Ishikawa (cell line): ENCODE results near the gene ZNF334.

Source experiments
- CEBPB ChIP-seq: IDR thresholded peaks from 2 replicates; pipeline ENCODE4 v1.6.1; 2012
- CREB1 ChIP-seq: IDR thresholded peaks from 2 replicates; pipeline ENCODE4 v1.6.1; 2012; ENCODE audit warnings: low read depth
- EGR1 ChIP-seq: IDR thresholded peaks from 2 replicates; pipeline ENCODE4 v1.6.1; 2012
- EP300 ChIP-seq: IDR thresholded peaks from 2 replicates; pipeline ENCODE4 v1.6.1; 2012; ENCODE audit warnings: borderline replicate concordance
- FOXM1 ChIP-seq: IDR thresholded peaks from 2 replicates; pipeline ENCODE4 v1.6.1; 2012; ENCODE audit warnings: low read depth, borderline replicate concordance
- NFIC ChIP-seq: IDR thresholded peaks from 2 replicates; pipeline ENCODE4 v1.6.1; 2012
- RAD21 ChIP-seq: IDR thresholded peaks from 2 replicates; pipeline ENCODE4 v1.6.1; 2012; ENCODE audit warnings: low read depth
- TAF1 ChIP-seq: IDR thresholded peaks from 2 replicates; pipeline ENCODE4 v1.6.1; 2012; ENCODE audit warnings: low read depth, mild to moderate bottlenecking
- TCF12 ChIP-seq: IDR thresholded peaks from 2 replicates; pipeline ENCODE4 v1.6.1; 2012; ENCODE audit warnings: low read depth
- TEAD4 ChIP-seq: IDR thresholded peaks from 2 replicates; pipeline ENCODE4 v1.6.1; 2012
- YY1 ChIP-seq: IDR thresholded peaks from 2 replicates; pipeline ENCODE4 v1.6.1; 2012; ENCODE audit warnings: low read depth
- ZBTB7A ChIP-seq: IDR thresholded peaks from 2 replicates; pipeline ENCODE4 v1.6.1; 2012; ENCODE audit warnings: low read depth
- TF ChIP-seq, protein P1 (sequence below): IDR thresholded peaks from 2 replicates; pipeline ENCODE4 v1.6.1; 2012; ENCODE audit warnings: low read depth, mild to moderate bottlenecking
- TF ChIP-seq, protein P2 (sequence below): IDR thresholded peaks from 2 replicates; pipeline ENCODE4 v1.6.1; 2012
- TF ChIP-seq, protein P3 (sequence below): IDR thresholded peaks from 2 replicates; pipeline ENCODE4 v1.6.1; 2012

Gene ZNF334

DNA sequence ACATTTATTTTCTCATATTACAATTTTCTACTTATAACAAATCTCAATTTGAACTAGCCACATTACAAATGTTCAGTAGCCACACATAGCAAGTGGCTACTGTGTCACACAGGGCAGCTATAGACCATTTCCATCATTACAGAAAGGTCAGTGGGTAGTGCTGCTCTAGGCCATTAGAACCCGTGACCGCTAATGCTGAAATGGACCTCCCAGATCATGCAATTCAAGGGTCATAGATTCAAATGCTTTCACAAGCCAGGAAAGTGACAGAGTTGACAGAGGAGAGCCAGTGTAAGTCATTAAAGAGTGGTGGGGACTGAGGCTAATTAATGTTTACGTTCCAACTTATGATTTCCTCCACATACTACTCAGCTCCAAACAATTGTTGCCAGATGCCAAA lies 40.6 kb upstream of the ZNF334 start:
- TF ChIP-seq RAD21 = no peak
- no peak for TF ChIP-seq TAF1
- TF ChIP-seq TEAD4 = no peak
- TF ChIP-seq, protein P1, sequence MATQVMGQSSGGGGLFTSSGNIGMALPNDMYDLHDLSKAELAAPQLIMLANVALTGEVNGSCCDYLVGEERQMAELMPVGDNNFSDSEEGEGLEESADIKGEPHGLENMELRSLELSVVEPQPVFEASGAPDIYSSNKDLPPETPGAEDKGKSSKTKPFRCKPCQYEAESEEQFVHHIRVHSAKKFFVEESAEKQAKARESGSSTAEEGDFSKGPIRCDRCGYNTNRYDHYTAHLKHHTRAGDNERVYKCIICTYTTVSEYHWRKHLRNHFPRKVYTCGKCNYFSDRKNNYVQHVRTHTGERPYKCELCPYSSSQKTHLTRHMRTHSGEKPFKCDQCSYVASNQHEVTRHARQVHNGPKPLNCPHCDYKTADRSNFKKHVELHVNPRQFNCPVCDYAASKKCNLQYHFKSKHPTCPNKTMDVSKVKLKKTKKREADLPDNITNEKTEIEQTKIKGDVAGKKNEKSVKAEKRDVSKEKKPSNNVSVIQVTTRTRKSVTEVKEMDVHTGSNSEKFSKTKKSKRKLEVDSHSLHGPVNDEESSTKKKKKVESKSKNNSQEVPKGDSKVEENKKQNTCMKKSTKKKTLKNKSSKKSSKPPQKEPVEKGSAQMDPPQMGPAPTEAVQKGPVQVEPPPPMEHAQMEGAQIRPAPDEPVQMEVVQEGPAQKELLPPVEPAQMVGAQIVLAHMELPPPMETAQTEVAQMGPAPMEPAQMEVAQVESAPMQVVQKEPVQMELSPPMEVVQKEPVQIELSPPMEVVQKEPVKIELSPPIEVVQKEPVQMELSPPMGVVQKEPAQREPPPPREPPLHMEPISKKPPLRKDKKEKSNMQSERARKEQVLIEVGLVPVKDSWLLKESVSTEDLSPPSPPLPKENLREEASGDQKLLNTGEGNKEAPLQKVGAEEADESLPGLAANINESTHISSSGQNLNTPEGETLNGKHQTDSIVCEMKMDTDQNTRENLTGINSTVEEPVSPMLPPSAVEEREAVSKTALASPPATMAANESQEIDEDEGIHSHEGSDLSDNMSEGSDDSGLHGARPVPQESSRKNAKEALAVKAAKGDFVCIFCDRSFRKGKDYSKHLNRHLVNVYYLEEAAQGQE = no peak
- no peak for TF ChIP-seq ZBTB7A
- TF ChIP-seq CREB1 = no peak
- TF ChIP-seq, protein P2, sequence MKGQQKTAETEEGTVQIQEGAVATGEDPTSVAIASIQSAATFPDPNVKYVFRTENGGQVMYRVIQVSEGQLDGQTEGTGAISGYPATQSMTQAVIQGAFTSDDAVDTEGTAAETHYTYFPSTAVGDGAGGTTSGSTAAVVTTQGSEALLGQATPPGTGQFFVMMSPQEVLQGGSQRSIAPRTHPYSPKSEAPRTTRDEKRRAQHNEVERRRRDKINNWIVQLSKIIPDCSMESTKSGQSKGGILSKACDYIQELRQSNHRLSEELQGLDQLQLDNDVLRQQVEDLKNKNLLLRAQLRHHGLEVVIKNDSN = no peak
- TF ChIP-seq CEBPB = no peak
- no peak for TF ChIP-seq EP300
- TF ChIP-seq NFIC = no peak
- TF ChIP-seq, protein P3, sequence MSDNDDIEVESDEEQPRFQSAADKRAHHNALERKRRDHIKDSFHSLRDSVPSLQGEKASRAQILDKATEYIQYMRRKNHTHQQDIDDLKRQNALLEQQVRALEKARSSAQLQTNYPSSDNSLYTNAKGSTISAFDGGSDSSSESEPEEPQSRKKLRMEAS = no peak
- TF ChIP-seq EGR1 = no peak

DNA sequence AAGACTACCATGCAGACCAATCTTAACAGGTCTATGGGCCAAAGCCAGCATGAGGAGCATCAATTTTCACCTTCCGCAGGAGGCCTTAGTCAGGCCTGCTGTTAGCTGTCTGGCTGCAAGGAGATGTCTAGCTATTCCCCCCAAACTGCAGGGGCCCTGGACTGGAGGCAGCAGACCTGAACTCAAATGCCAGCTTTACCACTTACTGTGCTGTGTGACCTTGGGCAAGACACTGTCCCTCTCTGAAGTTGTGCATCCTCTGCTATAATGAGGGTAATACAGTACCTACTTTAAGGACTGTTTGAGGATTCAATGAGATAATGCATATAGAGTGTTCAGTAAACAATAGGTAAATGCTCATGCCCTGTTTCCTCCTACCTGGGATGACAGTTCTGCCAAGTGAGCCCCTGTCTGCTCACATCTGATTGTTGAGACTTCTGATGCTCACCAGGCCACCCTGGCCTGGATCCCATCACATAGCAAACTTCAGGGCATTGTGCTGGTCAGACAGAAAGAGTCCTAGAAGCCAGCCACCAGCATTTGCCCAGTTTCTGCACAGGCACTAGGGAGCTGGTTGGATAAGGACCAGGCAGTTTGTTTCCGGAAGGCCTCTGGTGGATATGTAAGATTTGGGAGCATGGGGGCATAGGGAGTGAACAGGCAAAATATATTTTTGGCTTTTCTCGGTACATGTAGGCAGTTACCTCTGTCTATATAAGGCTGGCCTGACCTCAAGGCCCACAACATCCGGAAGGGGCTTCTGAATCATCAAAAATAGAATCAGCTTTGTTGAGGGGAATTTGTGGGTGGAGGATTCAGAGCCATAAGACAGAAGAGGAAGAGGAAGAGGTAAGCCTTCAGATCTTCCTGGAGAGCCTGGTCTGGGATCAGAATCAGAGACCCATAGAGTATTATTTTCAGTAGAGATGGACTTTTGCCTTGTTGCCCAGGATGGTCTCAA lies 39.4 kb upstream of the ZNF334 start:
- TF ChIP-seq RAD21 (no peak), CREB1 (no peak), TCF12 (no peak), TAF1 (no peak), FOXM1 (no peak), ZBTB7A (no peak), TEAD4 (no peak), NFIC (no peak), YY1 (no peak), EP300 (no peak), EGR1 (no peak), CEBPB (no peak)
- TF ChIP-seq, protein P3 = no peak
- TF ChIP-seq, protein P2 = no peak
- TF ChIP-seq, protein P1 = no peak

DNA sequence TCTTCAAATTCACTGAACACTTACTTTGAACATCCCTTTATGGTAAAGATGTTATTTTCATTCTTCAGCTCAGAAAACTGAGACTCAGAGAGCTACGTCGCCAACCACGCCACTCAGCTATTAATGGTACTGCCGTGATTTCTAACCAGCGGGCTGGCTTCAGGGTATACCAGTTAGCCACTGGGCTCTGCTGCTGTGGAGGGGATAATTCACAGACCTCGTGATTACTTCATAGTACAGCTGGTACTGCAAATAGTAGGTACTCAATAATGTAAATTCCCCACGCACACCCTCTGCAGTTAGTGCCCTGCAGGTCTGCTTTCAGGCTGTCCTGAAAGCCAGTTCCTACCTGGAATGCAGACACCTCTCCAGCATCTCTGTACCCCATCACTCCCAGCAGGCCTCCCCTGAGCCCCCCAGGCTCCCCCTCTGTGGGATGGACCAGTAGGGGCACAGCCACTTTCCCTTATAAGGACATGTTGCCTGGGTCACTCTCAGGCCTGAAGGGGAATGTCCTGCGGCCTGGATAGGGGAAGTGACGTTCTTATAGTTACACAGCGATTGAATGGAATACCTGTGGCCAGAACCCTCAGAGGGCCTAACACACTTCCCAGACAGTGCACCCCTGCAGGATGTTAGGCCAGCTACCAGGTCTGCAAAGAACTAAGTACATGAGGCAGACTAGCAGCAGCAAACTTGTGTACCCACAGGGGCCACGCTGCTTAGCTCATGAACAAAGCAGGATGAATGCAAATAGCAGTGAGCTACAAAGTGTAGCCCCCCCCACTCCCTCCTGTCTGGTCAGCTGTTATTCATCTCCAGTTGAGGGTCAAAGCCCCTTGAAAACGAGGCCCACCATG lies 38.4 kb upstream of the ZNF334 start:
- no peak for TF ChIP-seq FOXM1
- no peak for TF ChIP-seq TEAD4
- no peak for TF ChIP-seq RAD21
- TF ChIP-seq YY1 = no peak
- TF ChIP-seq NFIC = no peak
- TF ChIP-seq TCF12 = no peak
- TF ChIP-seq CREB1 = no peak
- TF ChIP-seq EP300 = no peak
- TF ChIP-seq, protein P1 = no peak
- TF ChIP-seq CEBPB = no peak
- no peak for TF ChIP-seq EGR1
- TF ChIP-seq, protein P3 = no peak
- no peak for TF ChIP-seq TAF1
- TF ChIP-seq ZBTB7A = no peak
- TF ChIP-seq, protein P2 = no peak
